Subcutaneous abdominal adipose tissue (tissue), 5 donors: ENCODE measurements around the gene TPM4.

ENCODE experiments used
- H3K27ac ChIP-seq: one replicate; pipeline ENCODE4 v1.7.0; 2013; ENCODE audit warnings: low read depth, mild to moderate bottlenecking, inconsistent platforms, low read length, moderate library complexity
- H3K27me3 ChIP-seq, 5 donors: one replicate each; pipeline ENCODE4 v1.7.0; 2013; ENCODE audit warnings: low read length in 5 of 5, inconsistent platforms in 1 of 5; ENCODE audit not compliant: control insufficient read depth in 5 of 5, insufficient read depth in 4 of 5
- H3K36me3 ChIP-seq, 5 donors: one replicate each; pipeline ENCODE4 v1.7.0; 2013; ENCODE audit warnings: low read length in 5 of 5; ENCODE audit not compliant: control insufficient read depth in 5 of 5, insufficient read depth in 5 of 5
- H3K4me1 ChIP-seq, 5 donors: one replicate each; pipeline ENCODE4 v1.7.0; 2013; ENCODE audit warnings: low read length in 5 of 5, mild to moderate bottlenecking in 3 of 5, moderate library complexity in 1 of 5; ENCODE audit not compliant: control insufficient read depth in 5 of 5, insufficient read depth in 5 of 5
- H3K4me3 ChIP-seq, 5 donors: one replicate each; pipeline ENCODE4 v1.7.0; 2013; ENCODE audit warnings: low read length in 5 of 5, low read depth in 1 of 5
- H3K9ac ChIP-seq, 5 donors: one replicate each; pipeline ENCODE4 v1.7.0; 2013; ENCODE audit warnings: low read length in 5 of 5, mild to moderate bottlenecking in 4 of 5, moderate library complexity in 3 of 5
- H3K9me3 ChIP-seq, 5 donors: one replicate each; pipeline ENCODE4 v1.7.0; 2013; ENCODE audit warnings: low read length in 5 of 5; ENCODE audit not compliant: control insufficient read depth in 5 of 5
- donor health status: healthy.
- donor health status: healthy.
- donor health status: healthy.
- donor health status: healthy.
- donor health status: healthy.

The TPM4 gene

DNA sequence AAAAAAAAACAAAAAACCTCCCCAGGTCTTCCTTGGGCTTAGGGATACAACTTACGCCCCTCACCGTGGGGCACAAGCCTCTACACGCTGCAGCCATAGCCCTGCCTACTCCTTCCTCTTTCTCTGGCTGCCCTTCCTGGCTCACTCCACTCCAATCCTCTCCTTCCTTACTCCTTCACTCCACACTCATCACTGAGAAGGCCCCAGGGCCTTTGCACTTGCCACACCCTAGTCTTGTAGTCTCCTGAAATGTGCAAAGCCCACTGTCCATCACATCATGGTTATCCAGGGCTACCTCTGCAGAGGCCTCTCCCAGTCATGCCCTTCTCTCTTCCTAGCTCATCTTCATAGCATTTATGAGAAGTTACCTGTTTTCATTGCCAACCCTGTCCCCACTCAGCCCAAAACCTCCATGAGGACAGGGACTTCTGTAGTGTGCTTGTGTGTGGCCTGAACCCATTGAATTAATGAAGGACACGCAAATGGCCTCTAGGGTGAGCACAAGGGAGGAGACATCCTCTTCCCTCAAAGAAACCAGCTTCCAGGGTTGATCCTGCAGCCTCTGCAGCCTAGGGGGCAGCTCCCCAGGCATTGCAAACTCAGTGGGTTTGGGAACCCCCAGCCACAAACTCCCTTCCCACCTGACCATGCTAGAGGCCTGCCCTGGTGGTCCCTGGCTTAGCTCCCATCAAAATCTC, 59.3 kb downstream of the TPM4 start:
- H3K27me3 ChIP-seq: peaks cover 0 to 2% (median 0%) of the 10 kb centered on the region in 5 donors
- no peak overlapping the region for H3K4me3 ChIP-seq
- H3K27ac ChIP-seq: no peak overlapping the region
- no peak overlapping the region for H3K9ac ChIP-seq
- no peaks in the 10 kb centered on the region for H3K9me3 ChIP-seq
- H3K4me1 ChIP-seq: peaks cover 0 to 3% (median 0%) of the 10 kb centered on the region in 5 donors
- peaks cover 0 to 38% (median 31%) of the 10 kb centered on the region in 5 donors for H3K36me3 ChIP-seq

DNA sequence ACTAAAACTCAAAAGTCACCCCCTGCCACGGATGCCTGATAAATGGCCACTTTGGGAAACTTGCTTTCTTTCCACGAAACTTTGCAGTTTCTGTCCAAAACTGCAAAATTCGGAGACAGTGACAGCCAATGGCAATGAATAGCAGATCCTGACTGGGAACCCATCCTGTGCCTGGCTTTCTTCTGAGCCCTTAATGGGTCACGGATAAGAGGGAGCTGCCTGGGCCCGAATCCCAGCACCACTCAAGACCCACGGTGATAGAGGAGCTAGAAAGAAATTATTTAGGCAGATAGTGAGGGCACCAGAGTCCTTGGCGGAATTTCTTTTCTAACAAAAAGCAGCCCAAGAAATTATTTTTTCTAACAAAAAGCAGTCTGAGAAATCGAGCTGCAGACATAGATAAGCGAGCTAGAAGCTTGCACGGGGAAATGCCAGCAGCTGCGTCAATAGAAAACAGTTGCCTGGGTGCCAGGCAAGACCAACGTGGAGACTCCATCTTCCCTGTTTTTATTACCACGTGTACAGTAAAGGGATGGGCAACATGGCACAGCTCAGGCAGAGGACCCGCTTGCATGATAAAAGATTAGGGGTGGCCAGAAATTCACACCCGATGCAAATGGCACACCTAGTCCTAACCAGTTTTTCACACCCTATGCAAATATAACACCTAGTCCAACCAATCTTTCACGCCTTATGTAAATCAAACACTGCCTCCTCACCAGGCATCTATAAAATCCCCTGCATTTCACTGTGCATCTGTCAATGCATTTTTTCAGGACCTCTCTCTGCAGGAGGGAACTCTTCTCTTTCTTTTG, 60.1 kb downstream of the TPM4 start:
- Histone ChIP-seq H3K4me3 (no peak overlapping the region), H3K27me3 (peaks cover 0 to 3% (median 2%) of the 10 kb centered on the region in 5 donors), H3K27ac (no peak overlapping the region), H3K36me3 (peaks cover 0 to 32% (median 31%) of the 10 kb centered on the region in 5 donors), H3K9ac (no peak overlapping the region), H3K4me1 (peaks cover 0 to 3% (median 0%) of the 10 kb centered on the region in 5 donors), H3K9me3 (no peaks in the 10 kb centered on the region)

DNA sequence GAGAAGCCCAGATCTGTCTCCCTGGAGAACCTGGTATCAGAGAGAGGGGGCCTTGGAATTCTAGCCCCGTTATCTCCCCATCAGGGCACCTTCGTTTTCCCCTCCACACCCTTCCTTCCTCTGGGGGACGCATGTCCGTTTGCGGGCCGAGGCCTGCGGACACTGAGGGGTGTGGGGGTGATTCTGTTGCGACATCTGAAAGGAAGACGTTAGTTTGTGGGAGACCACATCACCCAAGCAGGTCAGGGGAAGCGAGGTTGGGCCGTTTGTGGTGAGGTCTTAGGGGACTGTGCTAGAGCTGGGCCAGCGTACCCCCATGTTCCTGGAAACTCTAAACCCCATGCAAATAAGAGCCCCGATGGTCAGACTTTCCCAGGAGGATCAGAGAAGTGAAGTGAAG, 63.5 kb downstream of the TPM4 start:
- Histone ChIP-seq H3K4me1 (peaks cover 0 to 11% (median 0%) of the 10 kb centered on the region in 5 donors), H3K9ac (no peak overlapping the region), H3K27me3 (peaks cover 0 to 8% (median 4%) of the 10 kb centered on the region in 5 donors), H3K4me3 (no peak overlapping the region), H3K27ac (no peak overlapping the region), H3K9me3 (no peaks in the 10 kb centered on the region), H3K36me3 (no peaks in the 10 kb centered on the region)

DNA sequence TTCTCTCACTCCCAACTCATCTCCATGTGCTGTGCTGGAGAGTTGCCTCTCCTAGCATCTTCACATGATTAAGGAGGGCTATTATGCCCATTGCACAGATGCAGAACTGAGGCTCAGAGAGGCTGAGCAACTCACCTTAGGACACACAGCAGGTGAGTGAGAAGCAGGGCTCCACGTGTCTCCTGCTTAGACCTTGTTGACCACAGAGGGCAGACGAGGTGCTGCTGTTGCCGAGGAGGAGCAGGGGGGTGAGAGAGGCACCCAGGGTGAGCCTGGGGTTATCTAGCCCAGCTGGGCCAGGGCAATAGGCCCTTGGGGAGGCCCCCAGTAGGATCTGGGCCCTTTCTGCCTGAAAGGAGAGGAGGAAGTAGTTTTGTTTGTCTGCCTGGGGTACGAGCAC, 64.7 kb downstream of the TPM4 start:
- H3K9me3 ChIP-seq: no peaks in the 10 kb centered on the region
- peaks cover 0 to 8% (median 4%) of the 10 kb centered on the region in 5 donors for H3K27me3 ChIP-seq
- H3K4me1 ChIP-seq: peaks cover 0 to 11% (median 0%) of the 10 kb centered on the region in 5 donors
- H3K27ac ChIP-seq: no peak overlapping the region
- no peak overlapping the region for H3K9ac ChIP-seq
- no peaks in the 10 kb centered on the region for H3K36me3 ChIP-seq
- no peak overlapping the region for H3K4me3 ChIP-seq

DNA sequence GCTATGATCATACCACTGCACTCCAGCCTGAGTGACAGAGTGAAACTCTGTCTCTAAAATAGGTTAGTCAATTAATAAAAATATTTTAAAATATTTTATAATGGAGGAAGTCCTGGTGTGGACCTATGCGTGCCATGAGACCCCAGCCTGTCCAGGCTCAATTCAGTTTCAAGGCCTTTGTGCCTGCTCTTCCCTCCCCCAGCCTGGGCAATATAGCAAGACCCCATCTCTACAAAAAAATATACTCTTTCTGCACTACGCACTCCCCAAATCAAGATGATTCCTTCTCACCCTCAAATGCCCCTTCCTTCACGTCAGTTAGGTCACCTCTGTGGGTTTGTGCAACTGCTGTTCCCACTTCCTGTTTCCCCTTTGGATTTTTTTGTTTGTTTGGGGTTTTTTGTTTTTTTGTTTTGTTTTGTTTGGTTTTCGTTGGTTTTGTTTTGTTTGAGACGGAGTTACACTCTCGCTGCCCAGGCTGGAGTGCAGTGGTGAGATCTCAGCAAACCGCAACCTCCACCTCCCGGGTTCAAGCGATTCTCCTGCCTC, 65.8 kb downstream of the TPM4 start:
- Histone ChIP-seq H3K9ac (no peak overlapping the region), H3K9me3 (no peaks in the 10 kb centered on the region), H3K4me3 (no peak overlapping the region), H3K27me3 (peaks cover 0 to 8% (median 4%) of the 10 kb centered on the region in 5 donors), H3K27ac (no peak overlapping the region), H3K4me1 (peaks cover 0 to 11% (median 0%) of the 10 kb centered on the region in 5 donors), H3K36me3 (no peaks in the 10 kb centered on the region)

DNA sequence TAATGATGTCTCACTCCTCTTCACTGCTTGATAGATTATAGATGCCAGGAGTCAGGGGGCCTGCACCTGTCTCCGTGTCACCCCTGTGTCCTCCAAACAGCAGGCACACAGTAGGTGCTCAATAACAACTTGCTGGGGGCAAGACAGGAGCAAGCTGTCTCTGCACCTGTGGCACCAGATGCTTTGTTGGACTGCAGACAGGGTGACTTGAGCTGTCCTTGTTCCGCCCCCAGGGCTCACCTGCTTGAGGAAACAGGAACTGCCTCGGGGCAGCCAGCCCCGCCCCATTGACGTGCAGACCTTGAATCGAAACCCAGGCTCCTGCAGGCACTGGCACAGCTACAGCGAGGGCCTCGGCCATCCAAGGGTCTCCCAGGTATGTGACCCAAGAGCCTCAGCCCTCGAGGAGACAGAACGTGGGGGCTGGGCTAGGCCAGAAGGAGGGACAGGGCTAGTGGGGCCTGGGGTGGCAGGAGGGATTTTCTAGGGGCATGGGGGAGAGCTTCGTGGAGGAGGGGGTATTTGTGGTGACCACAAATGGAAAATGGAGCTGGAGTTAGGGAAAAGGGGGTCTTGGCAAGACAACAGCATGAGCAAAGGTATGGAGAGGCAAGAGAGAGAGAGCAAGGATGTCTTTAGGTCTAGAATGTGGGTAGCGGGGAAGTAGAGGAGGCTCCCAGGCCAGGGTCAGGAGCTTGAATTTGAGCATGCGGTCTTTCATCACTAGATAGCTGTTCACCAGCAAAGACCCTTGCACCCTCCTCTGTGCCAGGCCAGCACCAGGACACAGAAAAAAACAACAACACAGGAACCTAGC, 67.3 kb downstream of the TPM4 start, which contains the start of gene HSH2D:
TSS of gene HSH2D (plus strand) at position 287 of the 817 bp plus-strand sequence. CDS start 5,066 bp downstream, outside the sequence.
- no peaks in the 10 kb centered on the region for H3K36me3 ChIP-seq
- peak within 1 kb of the TSS in 1 of 5 donors; percentile 30 for H3K4me3 ChIP-seq
- H3K9me3 ChIP-seq: no peaks in the 10 kb centered on the region
- peaks cover 0 to 8% (median 4%) of the 10 kb centered on the region in 5 donors for H3K27me3 ChIP-seq
- H3K9ac ChIP-seq: no peak within 1 kb of the TSS
- H3K4me1 ChIP-seq: peaks cover 0 to 11% (median 0%) of the 10 kb centered on the region in 5 donors
- no peak within 1 kb of the TSS for H3K27ac ChIP-seq

DNA sequence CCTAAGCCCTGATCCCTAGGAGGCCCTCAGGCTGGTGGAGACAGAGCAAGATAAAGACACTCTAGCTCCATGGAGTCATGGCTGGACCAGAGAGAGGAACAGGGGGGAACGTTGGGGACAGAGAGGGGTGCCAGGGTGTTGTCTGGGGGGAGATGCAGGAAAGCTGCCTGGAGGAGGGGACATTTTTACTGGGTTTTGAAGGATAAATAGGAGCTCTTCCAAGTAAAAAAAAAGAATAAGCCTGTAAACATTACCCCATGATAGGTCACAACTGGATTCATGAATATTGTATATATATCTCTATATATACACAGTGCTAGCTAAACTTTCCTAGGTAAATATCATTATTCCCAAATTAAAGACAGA, 67.9 kb downstream of the TPM4 start:
- Histone ChIP-seq H3K36me3 (no peaks in the 10 kb centered on the region), H3K27ac (no peak overlapping the region), H3K9me3 (no peaks in the 10 kb centered on the region), H3K27me3 (peaks cover 0 to 8% (median 4%) of the 10 kb centered on the region in 5 donors), H3K4me3 (peak overlapping the region in 1 of 5 donors; percentile 30), H3K4me1 (peaks cover 0 to 11% (median 0%) of the 10 kb centered on the region in 5 donors), H3K9ac (no peak overlapping the region)

DNA sequence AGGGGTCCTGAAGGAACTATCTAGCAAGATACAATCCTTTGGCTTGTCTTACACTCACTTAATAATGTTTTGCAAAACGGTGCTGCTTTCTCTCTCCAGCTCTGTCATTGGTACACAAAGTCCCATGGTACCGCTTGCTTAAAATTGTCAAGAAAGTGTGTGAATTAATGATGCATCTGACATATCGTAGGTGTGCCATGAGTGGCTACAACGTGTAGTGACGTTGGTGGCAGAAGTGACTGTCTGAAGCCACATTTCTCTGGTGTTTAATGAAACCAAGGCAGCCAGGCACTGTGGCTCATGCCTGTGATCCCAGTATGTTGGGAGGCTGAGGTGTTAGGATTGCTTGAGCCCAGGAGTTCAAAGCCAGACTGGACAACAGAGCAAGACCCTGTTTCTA, 69.8 kb downstream of the TPM4 start:
- Histone ChIP-seq H3K27me3 (peaks cover 0 to 5% (median 4%) of the 10 kb centered on the region in 5 donors), H3K36me3 (no peaks in the 10 kb centered on the region), H3K4me3 (no peak overlapping the region), H3K4me1 (peaks cover 0 to 7% (median 0%) of the 10 kb centered on the region in 5 donors), H3K9me3 (no peaks in the 10 kb centered on the region), H3K9ac (no peak overlapping the region), H3K27ac (no peak overlapping the region)

DNA sequence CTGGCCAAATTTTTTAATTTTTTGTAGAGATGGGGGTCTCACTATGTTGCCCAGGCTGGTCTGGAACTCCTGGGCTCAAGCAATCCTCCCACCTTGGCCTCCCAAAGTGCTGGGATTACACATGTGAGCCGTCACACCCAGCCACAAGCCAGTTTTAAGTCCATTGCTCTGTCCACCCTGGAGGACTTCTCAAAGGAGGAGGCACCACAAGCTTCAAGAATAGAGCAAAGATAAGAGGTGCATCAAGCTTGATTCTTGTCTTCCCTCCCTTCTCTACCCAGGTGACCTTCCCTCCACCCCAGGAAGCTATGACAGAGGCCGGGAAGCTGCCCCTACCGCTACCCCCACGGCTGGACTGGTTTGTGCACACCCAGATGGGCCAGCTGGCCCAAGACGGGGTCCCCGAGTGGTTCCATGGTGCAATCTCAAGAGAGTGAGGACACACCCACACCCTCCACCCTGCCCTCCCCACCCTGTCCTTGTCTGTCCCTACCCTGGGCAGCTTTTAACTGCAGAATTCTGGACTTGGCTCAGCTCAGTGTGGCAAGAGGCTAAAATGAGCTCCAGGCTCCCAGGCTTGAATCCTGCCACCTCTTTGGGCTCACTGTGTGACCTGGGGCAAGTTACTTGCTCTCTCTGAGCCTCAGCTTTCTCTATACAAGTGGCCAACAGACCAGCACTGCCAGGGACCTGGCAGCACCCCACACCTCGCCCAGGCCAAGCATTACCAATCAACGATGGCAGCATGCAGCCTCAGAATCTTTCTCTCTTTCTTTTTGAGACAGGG, 72.3 kb downstream of the TPM4 start:
- no peak overlapping the region for H3K4me3 ChIP-seq
- H3K27ac ChIP-seq: no peak overlapping the region
- H3K9me3 ChIP-seq: no peaks in the 10 kb centered on the region
- no peaks in the 10 kb centered on the region for H3K36me3 ChIP-seq
- H3K9ac ChIP-seq: no peak overlapping the region
- no peaks in the 10 kb centered on the region for H3K4me1 ChIP-seq
- H3K27me3 ChIP-seq: peaks cover 0 to 5% (median 2%) of the 10 kb centered on the region in 5 donors
